ENCODE results near the gene PROCA1.

DNA sequence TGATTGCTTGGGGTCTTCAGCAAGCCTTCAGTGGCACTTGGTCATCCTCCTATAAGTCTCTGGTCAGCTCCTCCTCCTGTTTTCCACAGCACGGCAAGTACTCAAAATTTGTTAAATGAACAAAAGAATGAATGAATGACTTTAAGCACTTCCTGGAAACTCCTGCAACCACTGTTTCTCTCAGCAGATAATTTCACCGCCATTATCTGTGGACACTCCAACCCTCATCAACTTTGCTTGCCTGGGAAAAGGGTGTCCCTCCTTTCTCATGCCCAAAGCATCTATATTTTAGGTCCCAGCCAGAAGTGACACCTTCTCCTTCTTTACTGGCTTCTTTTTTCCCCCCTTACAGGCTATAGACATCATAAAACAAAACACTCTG is 4.4 kb downstream of the PROCA1 start:
- TF ChIP-seq, protein P1, sequence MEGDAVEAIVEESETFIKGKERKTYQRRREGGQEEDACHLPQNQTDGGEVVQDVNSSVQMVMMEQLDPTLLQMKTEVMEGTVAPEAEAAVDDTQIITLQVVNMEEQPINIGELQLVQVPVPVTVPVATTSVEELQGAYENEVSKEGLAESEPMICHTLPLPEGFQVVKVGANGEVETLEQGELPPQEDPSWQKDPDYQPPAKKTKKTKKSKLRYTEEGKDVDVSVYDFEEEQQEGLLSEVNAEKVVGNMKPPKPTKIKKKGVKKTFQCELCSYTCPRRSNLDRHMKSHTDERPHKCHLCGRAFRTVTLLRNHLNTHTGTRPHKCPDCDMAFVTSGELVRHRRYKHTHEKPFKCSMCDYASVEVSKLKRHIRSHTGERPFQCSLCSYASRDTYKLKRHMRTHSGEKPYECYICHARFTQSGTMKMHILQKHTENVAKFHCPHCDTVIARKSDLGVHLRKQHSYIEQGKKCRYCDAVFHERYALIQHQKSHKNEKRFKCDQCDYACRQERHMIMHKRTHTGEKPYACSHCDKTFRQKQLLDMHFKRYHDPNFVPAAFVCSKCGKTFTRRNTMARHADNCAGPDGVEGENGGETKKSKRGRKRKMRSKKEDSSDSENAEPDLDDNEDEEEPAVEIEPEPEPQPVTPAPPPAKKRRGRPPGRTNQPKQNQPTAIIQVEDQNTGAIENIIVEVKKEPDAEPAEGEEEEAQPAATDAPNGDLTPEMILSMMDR (conservative IDR thresholded peaks at IDR 0.05; ENCODE audit: low read depth, low read length): no peak
- no peak for TF ChIP-seq EZH2 (IDR thresholded peaks at IDR 0.05; ENCODE audit: borderline replicate concordance, low read depth, low read length, poor library complexity, severe bottlenecking)

Measured in A673 (cell line).